GM18861 (cell line): Measurements from ENCODE around the gene PRKCD.

Source experiments
- ATAC-seq: cut with Tn5 transposase; IDR thresholded peaks from one replicate; pipeline ENCODE4 v1.9.1; 2021; ENCODE audit not compliant: unreplicated experiment

Gene PRKCD

GRCh38 chr3:53188720-53189119 lies 27.7 kb downstream of the PRKCD start:
- ATAC-seq, result no peak

GRCh38 chr3:53189276-53189675 lies 28.3 kb downstream of the PRKCD start:
- no peak for ATAC-seq

GRCh38 chr3:53190659-53191058 lies 29.6 kb downstream of the PRKCD start:
- ATAC-seq, result no peak

GRCh38 chr3:53191836-53192480 lies 30.9 kb downstream of the PRKCD start:
- no peak for ATAC-seq

- peak; percentile 49 for ATAC-seq
Observed at GRCh38 chr3:53192608-53193007, 31.6 kb downstream of the PRKCD start.

- ATAC-seq, result no peak
Observed at GRCh38 chr3:53193466-53194209, 32.6 kb downstream of the PRKCD start.

- ATAC-seq, result no peak
Observed at GRCh38 chr3:53194210-53195065, 33.4 kb downstream of the PRKCD start.

- ATAC-seq, result no peak
Observed at GRCh38 chr3:53195066-53195450, 34.0 kb downstream of the PRKCD start.

- no peak for ATAC-seq
Observed at GRCh38 chr3:53195602-53196574, 34.9 kb downstream of the PRKCD start.

- peak; percentile 27 for ATAC-seq
Observed at GRCh38 chr3:53196575-53197407, 35.8 kb downstream of the PRKCD start.

- ATAC-seq, result no peak
Observed at GRCh38 chr3:53198256-53198977, 37.4 kb downstream of the PRKCD start.

- ATAC-seq, result no peak
Observed at GRCh38 chr3:53198996-53199395, 38.0 kb downstream of the PRKCD start.

GRCh38 chr3:53199834-53200233 lies 38.8 kb downstream of the PRKCD start:
- ATAC-seq, result no peak

- no peak for ATAC-seq
Observed at GRCh38 chr3:53200501-53201498, 39.8 kb downstream of the PRKCD start.

- ATAC-seq, result no peak
Observed at GRCh38 chr3:53202331-53203015, 41.5 kb downstream of the PRKCD start.

GRCh38 chr3:53211706-53212702 lies 51.0 kb downstream of the PRKCD start:
- ATAC-seq, result no peak
